ENCODE measurements around the gene NEK2. TPM values are rescaled to one million over a fixed set of nuclear protein-coding genes. Genes with fewer than 3 reads are reported as not detected.
"Not testable (repeated sequence)": the region's sequence is repeated elsewhere in the genome, so short reads cannot be mapped to it uniquely, and the experiment has no call there.

Gene NEK2
- polyA plus RNA-seq, 1 donor: 4.9 TPM

DNA sequence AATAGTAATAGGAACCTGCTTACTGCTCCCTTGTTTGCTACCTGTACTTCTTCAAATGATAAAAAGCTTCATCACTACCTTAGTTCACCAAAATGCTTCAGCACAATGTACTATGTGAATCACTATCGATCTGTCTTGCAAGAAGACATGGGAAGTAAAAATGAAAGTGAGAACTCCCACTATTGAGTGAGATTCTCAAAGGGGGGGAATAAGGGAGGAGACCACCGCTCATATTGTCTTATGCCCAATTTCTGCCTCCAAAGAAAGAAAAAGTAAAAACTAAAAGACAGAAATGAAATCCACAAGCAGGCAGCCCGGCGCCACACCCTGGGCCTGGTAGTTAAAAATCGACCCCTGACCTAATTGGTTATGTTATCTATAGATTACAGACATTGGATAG, 18.5 kb upstream of the NEK2 start:
- DNase-seq: not testable (repeated sequence)

GRCh38 chr1:211688421-211688820, 13.0 kb upstream of the NEK2 start:
- DNase-seq: no peak

DNA sequence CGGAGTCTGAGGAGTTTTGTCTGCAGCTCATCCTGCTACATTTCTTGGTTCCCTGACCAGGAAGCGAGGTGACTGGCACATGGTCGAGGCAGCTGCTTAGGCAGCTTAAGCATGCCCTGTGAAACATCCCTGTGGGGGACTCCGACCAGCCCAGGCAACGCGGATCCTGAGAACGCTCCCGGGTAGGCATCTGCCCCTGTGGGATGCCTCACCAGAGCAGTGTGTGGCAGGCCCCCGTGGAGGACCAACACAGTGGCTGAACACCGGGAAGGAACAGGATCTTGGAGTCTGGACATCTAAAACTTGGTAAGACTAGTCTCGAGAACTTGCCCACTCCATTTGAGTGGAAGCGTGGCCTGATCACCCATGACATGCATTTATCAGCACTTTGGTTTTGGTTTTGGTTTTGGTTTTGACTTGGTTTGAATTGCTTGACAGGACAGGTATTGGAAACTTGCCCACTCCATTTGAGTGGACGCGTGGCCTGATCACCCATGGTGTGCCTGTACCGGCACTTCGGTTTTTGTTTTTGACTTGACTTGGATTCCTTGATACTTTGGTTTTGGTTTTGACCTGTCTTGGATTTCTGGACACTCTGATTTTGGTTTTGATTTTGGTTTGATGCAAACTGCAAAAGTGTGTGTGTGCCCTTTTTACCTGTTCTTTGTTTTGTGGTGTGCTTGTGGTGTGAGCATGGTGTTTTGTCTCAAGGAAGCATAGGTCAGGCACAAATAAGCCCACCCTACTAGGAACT, 12.2 kb upstream of the NEK2 start:
- DNase-seq: no peak

- no peak for DNase-seq
These were observed 10.4 kb upstream of the NEK2 start for GRCh38 chr1:211685823-211686222.

DNA sequence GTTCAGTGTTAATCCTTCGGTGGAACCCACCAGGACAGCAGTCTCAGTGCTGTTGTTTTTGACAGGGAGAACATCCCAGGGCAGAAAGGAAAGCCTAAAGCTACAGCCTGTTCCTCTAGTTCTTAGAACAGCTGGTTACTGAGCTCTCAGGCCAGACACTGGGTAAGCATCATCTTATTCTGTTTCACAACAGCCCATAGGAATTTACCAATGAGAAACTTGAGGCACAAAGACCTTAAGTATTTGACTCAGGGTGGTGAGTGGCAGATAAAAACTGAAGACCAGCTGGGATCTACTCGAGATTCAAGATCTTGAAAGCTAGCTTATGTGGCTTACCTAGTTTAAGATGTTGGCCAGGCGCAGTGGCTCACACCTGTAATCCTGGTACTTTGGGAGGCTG, 9.4 kb upstream of the NEK2 start:
- no peak for DNase-seq

GRCh38 chr1:211684331-211684730, 8.9 kb upstream of the NEK2 start:
- DNase-seq: no peak

GRCh38 chr1:211683396-211684297, 8.2 kb upstream of the NEK2 start:
- no peak for DNase-seq

- not testable (repeated sequence) for DNase-seq
These were observed 6.8 kb upstream of the NEK2 start for GRCh38 chr1:211682186-211682585.

DNA sequence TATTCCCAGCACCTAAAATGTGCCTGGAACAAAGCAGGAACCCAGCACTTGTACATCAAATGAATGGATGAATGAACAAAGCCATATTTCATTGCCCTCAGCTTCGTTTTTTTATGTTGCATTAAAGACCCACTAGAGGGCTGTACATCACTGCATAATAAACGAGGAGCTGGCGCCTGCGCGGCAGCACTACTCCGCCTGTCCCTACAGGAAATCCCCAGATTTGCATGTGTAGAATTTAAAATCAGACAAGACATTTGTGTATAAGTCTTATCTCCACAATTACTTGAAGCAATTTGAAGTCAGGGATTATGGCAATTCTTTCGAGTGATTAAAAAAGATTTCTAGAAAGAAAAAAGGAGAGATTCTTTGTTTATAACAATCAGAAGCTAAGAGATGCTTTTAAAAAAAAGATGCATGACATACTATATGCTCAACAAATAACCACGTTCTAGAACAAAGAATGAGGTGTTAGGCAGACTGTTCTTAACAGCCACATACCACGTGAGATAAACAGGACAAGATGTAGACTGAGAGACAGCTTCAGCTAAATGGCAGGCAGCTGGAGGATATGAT, 5.4 kb upstream of the NEK2 start:
- peak; percentile 81 for DNase-seq

- DNase-seq: no peak
These were observed 2.2 kb upstream of the NEK2 start for GRCh38 chr1:211677659-211678058.

DNA sequence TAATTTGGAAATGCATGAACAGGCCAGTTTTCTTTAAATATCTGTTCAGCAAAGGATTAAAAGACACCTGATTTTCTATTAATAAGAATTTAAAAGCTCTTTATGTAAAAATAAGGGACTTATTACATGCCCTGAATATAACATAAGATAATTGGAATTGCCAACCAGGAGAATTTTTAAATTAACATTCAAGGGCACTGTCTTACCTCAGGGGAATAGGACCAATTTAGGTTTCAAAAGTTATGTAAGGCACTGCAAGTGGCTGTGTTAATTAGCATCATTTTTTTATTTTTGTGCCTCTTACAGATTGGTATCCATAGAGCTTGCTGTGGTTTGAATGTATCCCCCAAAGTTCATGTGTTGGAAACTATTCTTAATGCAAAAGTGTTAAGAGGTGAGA, 1.3 kb upstream of the NEK2 start:
- no peak for DNase-seq

GRCh38 chr1:211676106-211676583, 724 bp upstream of the NEK2 start:
- no peak for DNase-seq

DNA sequence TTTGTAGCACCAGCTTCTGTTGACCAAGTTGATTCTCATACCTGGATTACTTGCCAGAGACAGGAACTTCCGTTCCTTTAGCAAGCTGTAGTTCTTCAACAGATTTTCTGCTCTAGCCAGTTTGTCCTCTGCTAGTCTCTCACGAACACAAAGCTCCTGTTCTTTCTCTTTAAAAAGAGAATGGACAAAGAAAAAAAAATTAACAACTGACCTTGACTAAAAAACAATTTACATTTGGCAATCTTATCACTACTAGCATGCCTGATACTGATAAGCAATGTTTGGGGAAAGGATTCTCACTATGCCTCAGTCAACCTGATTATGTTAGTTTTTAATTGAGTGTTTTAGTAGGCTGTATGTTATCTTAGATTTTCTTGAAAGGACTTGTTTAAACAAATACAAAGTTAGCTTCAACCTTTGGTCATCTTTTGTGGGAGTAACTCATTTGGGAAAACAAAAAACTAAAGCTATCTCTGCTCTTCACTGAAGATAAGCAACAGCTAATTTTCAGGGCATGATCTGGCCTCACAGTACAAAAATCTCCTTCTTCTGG, 8.3 kb downstream of the NEK2 start:
- DNase-seq: no peak

DNA sequence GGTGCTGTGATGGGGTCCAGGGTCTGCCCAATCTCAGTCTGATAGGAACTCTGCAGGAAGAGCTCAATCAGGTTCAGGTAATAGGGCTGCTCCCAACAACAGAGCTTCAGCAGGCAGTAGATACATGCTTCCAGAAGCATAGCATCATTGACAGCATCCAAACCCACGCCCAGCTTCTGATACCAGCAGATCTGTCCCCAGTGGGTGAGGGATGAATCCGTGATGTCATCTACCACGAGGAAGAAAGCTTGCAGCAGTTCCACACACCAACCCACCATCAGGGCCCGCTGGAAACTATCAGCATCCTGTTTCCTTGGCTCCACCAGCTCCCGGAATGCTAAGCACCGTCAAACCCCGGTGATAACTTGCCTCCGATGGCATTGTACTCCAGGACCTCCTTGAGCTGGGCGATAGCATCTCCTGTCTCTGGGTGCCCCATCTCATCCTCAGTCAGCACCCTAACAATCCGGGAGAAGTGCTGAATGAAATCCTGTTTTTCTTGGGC, 14.7 kb downstream of the NEK2 start:
- DNase-seq: no peak

DNA sequence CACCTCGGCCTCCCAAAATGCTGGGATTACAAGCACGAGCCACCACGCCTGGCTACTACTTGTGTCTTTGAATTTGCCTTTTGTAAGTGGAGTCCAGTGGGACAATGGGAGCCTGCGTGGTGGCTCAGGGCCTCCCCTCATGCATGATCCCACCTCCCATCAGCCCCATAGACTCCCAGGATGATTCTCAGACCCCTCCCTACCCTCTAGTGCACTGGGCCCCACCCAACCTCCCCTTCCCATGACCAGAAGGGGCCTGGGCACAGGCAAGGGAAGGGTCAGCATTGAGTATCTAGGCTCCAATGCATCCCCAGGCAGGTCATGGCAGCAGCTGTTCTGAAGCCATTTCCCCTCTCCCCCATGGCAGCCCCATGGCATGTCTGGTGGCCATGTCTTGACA, 18.7 kb downstream of the NEK2 start:
- no peak for DNase-seq

DNA sequence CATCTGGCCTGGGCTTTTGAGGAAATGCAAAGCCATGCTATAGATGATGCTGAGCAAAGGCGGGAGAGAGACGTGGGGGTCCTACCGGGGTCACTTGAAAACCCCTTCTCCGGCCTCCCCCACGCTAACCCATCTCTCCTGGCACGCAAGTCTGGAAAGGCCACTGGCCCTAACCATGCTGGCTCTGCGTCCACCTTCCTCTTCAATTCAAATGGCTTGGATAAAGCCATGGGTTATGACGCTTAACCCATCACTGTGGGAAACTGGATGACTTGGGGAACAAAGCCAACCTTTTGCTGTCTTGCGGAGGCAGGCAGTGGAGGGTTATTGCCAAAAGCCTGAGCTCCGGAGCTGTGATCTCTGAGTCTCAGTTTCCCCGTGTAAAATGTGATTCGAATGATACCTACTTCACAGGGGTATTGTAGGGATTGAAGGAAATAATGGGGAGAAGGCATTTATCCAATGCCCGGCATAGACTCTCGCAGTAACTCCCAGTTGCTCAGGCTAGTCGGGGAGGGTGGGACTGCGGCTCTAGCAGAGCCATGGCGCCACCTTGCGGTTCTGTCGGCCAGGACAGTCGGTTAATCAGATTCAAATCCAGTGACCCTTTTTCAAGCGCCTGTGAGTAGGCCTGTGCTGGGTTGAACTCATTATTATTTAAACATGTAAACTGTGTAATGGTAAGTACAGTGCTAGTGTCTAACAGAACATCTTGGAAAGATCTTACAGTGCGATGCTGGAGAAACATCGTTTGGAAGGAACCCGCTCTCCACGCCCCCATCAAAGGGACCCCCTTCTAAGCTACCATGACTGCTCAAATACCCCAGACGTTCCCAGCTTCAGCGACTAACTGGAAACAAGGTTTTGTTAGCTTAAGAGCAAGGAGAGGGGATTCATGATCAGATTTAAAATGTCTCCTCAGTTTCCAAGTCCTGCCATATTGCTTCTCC, 20.3 kb downstream of the NEK2 start:
- DNase-seq: peak; percentile 88

- no peak for DNase-seq
These were observed 21.4 kb downstream of the NEK2 start for GRCh38 chr1:211653959-211654496.

DNA sequence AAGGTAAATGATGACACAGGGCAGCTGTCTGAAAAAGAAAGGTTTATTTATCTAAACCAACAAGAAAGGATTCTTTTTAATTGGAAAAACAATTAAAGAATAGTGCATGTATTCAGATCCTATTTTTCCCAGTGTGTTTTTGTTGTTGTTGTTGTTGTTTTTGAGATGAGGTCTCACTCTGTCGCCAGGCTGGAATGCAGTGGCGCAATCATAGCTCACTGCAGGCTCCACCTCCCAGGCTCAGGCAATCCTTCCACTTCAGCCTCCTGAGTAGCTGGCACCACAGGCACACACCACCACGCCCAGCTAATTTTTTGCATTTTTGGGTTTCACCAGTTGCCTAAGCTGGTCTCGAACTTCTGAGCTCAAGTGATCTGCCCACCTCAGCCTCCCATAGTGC, 22.1 kb downstream of the NEK2 start:
- DNase-seq: no peak

GRCh38 chr1:211652371-211652770, 23.1 kb downstream of the NEK2 start:
- DNase-seq: no peak

GRCh38 chr1:211650904-211651303, 24.5 kb downstream of the NEK2 start:
- no peak for DNase-seq
